ENCODE results near the gene CX3CL1. TPM values are rescaled to one million over a fixed set of nuclear protein-coding genes. Genes with fewer than 3 reads are reported as not detected.

CX3CL1 gene
- total RNA-seq, 1 donor from 2014 or later, result 11.7 TPM

GRCh38 chr16:57413733-57414132, 41.4 kb downstream of the CX3CL1 start:
- H3K4me1 ChIP-seq, result peaks cover 44% of the 10 kb centered on the region
- no peak overlapping the region for H3K4me3 ChIP-seq
- DNase-seq, result no peak
- no peaks in the 10 kb centered on the region for H3K36me3 ChIP-seq
- intact Hi-C loops (cut with micrococcal nuclease), result no loop called here
- no peaks in the 10 kb centered on the region for H3K27me3 ChIP-seq (ENCODE audit: low read depth)
- no peak overlapping the region for H3K27ac ChIP-seq (replicated peaks)
- H3K9me3 ChIP-seq (replicated peaks), result no peaks in the 10 kb centered on the region
- TF ChIP-seq CTCF (IDR thresholded peaks at IDR 0.05; ENCODE audit: borderline replicate concordance), result no peak

GRCh38 chr16:57416084-57416483, 43.8 kb downstream of the CX3CL1 start:
- no peak for DNase-seq
- no peak for TF ChIP-seq CTCF (IDR thresholded peaks at IDR 0.05; ENCODE audit: borderline replicate concordance)
- intact Hi-C loops (cut with micrococcal nuclease), result loop anchor here (2.0 kb wide), 1 partner anchor 115 kb away; no protein-coding TSS in a partner anchor
- Histone ChIP-seq H3K36me3 (no peaks in the 10 kb centered on the region), H3K4me3 (no peak overlapping the region), H3K4me1 (peaks cover 37% of the 10 kb centered on the region), H3K27ac (replicated peaks) (peak overlapping the region; percentile 52), H3K27me3 (ENCODE audit: low read depth) (no peaks in the 10 kb centered on the region), H3K9me3 (replicated peaks) (no peaks in the 10 kb centered on the region)

- TF ChIP-seq CTCF (IDR thresholded peaks at IDR 0.05; ENCODE audit: borderline replicate concordance), result no peak
- no peak overlapping the region for H3K4me3 ChIP-seq
- DNase-seq, result no peak
- peak overlapping the region; percentile 48 for H3K27ac ChIP-seq (replicated peaks)
- peaks cover 53% of the 10 kb centered on the region for H3K4me1 ChIP-seq
- intact Hi-C loops (cut with micrococcal nuclease), result no loop called here
- H3K27me3 ChIP-seq (ENCODE audit: low read depth), result no peaks in the 10 kb centered on the region
- no peaks in the 10 kb centered on the region for H3K9me3 ChIP-seq (replicated peaks)
- H3K36me3 ChIP-seq, result no peaks in the 10 kb centered on the region
These were observed 47.2 kb downstream of the CX3CL1 start for GRCh38 chr16:57419506-57419905.

GRCh38 chr16:57422026-57422944, 50.0 kb downstream of the CX3CL1 start:
- Histone ChIP-seq H3K9me3 (replicated peaks) (no peaks in the 10 kb centered on the region), H3K4me3 (no peak overlapping the region), H3K4me1 (peaks cover 49% of the 10 kb centered on the region), H3K36me3 (peaks cover 12% of the 10 kb centered on the region), H3K27ac (replicated peaks) (peak overlapping the region; percentile 56), H3K27me3 (ENCODE audit: low read depth) (no peaks in the 10 kb centered on the region)
- TF ChIP-seq CTCF (IDR thresholded peaks at IDR 0.05; ENCODE audit: borderline replicate concordance), result peak; percentile 76
- intact Hi-C loops (cut with micrococcal nuclease), result no loop called here
- DNase-seq, result no peak

GRCh38 chr16:57423152-57423551, 50.9 kb downstream of the CX3CL1 start:
- Histone ChIP-seq H3K4me3 (no peak overlapping the region), H3K9me3 (replicated peaks) (no peaks in the 10 kb centered on the region), H3K4me1 (peaks cover 41% of the 10 kb centered on the region), H3K27me3 (ENCODE audit: low read depth) (no peaks in the 10 kb centered on the region), H3K36me3 (peaks cover 19% of the 10 kb centered on the region), H3K27ac (replicated peaks) (no peak overlapping the region)
- no peak for TF ChIP-seq CTCF (IDR thresholded peaks at IDR 0.05; ENCODE audit: borderline replicate concordance)
- intact Hi-C loops (cut with micrococcal nuclease), result no loop called here
- no peak for DNase-seq
